ENCODE results near the gene ANKS3.

ANKS3 gene

GRCh38 chr16:4661661-4662060 lies 72.4 kb downstream of the ANKS3 start:
- Histone ChIP-seq H3K27ac (ENCODE audit: low read depth, low read length, severe bottlenecking) (no peak overlapping the region), H3K4me3 (ENCODE audit: extremely low read depth, insufficient read depth, low read length, poor library complexity, severe bottlenecking) (no peak overlapping the region), H3K4me1 (ENCODE audit: control insufficient read depth, insufficient read depth, low read length, poor library complexity, severe bottlenecking) (no peaks in the 10 kb centered on the region), H3K9me3 (ENCODE audit: control insufficient read depth, low read length) (no peaks in the 10 kb centered on the region), H3K36me3 (ENCODE audit: control insufficient read depth, insufficient read depth, low read length) (peaks cover 67% of the 10 kb centered on the region)
- 93% methylated on average over 9 to 11 of the region's 11 CpGs for WGBS, 2 experiments (ENCODE audit: insufficient coverage in 2 of 2)

- no peaks in the 10 kb centered on the region for H3K4me1 ChIP-seq (ENCODE audit: control insufficient read depth, insufficient read depth, low read length, poor library complexity, severe bottlenecking)
- peaks cover 64% of the 10 kb centered on the region for H3K36me3 ChIP-seq (ENCODE audit: control insufficient read depth, insufficient read depth, low read length)
- WGBS, 2 experiments (ENCODE audit: insufficient coverage in 2 of 2): 92 to 94% methylated on average over 17 to 18 of the region's 18 CpGs
- H3K4me3 ChIP-seq (ENCODE audit: extremely low read depth, insufficient read depth, low read length, poor library complexity, severe bottlenecking): no peak overlapping the region
- H3K27ac ChIP-seq (ENCODE audit: low read depth, low read length, severe bottlenecking): peak overlapping the region; percentile 29
- H3K9me3 ChIP-seq (ENCODE audit: control insufficient read depth, low read length): no peaks in the 10 kb centered on the region
Measured at GRCh38 chr16:4660454-4661007, 73.5 kb downstream of the ANKS3 start.

DNA sequence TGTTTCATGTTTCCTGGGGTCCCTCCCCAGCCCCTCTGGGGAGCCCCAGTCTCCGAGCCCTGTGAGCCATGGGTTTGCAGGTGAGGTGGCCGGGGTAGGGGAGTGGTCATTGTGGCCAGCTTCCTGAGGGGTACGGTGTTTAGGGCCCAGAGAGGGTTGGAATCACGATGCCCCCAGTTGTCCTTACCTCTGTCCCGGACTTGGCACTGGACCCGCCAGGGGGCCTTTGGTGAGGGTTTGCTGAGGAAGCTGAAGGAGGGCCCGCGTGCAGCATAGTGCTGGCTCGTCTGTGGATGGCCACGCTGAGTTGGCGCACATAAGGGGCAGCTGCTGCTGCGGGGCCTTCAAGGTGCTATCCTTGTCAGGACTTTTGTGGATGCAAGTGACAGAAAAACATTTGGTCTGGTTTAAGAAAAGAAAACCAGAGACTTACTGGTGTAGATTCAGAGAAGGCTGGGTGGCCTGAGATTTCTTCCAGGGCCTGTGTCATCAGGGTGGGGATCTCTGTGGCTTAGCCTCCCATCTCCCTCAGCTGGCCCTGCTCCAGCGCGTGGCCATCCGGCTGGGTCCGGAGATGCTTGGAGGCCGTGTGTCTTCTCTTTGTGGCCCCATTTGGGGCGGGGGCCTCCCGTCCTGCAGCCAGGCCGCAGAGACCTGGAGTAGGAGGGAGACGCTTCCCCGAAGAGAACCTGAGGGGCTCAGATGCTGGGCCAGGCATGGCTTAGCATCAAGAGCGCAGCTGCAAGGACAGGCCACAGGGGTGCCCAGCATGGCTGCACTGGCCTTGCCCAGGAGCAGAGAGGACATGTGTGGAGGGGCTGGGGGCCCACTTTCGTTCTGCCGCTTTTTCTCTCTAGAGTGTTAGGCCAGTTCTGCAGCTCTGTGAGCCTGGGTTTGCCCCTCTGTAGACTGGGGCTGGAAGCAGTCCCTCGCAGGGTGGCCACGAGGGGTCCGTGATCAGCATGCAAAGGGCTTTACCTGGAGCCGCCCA lies 74.4 kb downstream of the ANKS3 start:
- Histone ChIP-seq H3K36me3 (ENCODE audit: control insufficient read depth, insufficient read depth, low read length) (peaks cover 64% of the 10 kb centered on the region), H3K4me1 (ENCODE audit: control insufficient read depth, insufficient read depth, low read length, poor library complexity, severe bottlenecking) (no peaks in the 10 kb centered on the region), H3K27ac (ENCODE audit: low read depth, low read length, severe bottlenecking) (peak overlapping the region; percentile 29), H3K9me3 (ENCODE audit: control insufficient read depth, low read length) (no peaks in the 10 kb centered on the region), H3K4me3 (ENCODE audit: extremely low read depth, insufficient read depth, low read length, poor library complexity, severe bottlenecking) (no peak overlapping the region)
- 95 to 96% methylated on average over 25 to 28 of the region's 29 CpGs for WGBS, 2 experiments (ENCODE audit: insufficient coverage in 2 of 2)

- Histone ChIP-seq H3K27ac (ENCODE audit: low read depth, low read length, severe bottlenecking) (peak overlapping the region; percentile 23), H3K9me3 (ENCODE audit: control insufficient read depth, low read length) (no peaks in the 10 kb centered on the region), H3K4me1 (ENCODE audit: control insufficient read depth, insufficient read depth, low read length, poor library complexity, severe bottlenecking) (no peaks in the 10 kb centered on the region), H3K36me3 (ENCODE audit: control insufficient read depth, insufficient read depth, low read length) (peaks cover 71% of the 10 kb centered on the region), H3K4me3 (ENCODE audit: extremely low read depth, insufficient read depth, low read length, poor library complexity, severe bottlenecking) (no peak overlapping the region)
- 96 to 98% methylated on average over 19 to 21 of the region's 25 CpGs for WGBS, 2 experiments (ENCODE audit: insufficient coverage in 2 of 2)
Measured at GRCh38 chr16:4656695-4657686, 77.1 kb downstream of the ANKS3 start.

- Histone ChIP-seq H3K27ac (ENCODE audit: low read depth, low read length, severe bottlenecking) (no peak overlapping the region), H3K4me3 (ENCODE audit: extremely low read depth, insufficient read depth, low read length, poor library complexity, severe bottlenecking) (no peak overlapping the region), H3K9me3 (ENCODE audit: control insufficient read depth, low read length) (no peaks in the 10 kb centered on the region), H3K4me1 (ENCODE audit: control insufficient read depth, insufficient read depth, low read length, poor library complexity, severe bottlenecking) (no peaks in the 10 kb centered on the region), H3K36me3 (ENCODE audit: control insufficient read depth, insufficient read depth, low read length) (peaks cover 79% of the 10 kb centered on the region)
- 95% methylated on average over 10 to 11 of the region's 12 CpGs for WGBS, 2 experiments (ENCODE audit: insufficient coverage in 2 of 2)
Measured at GRCh38 chr16:4656221-4656620, 77.8 kb downstream of the ANKS3 start.

- H3K4me3 ChIP-seq (ENCODE audit: extremely low read depth, insufficient read depth, low read length, poor library complexity, severe bottlenecking): no peak overlapping the region
- no peaks in the 10 kb centered on the region for H3K9me3 ChIP-seq (ENCODE audit: control insufficient read depth, low read length)
- H3K27ac ChIP-seq (ENCODE audit: low read depth, low read length, severe bottlenecking): no peak overlapping the region
- no peaks in the 10 kb centered on the region for H3K4me1 ChIP-seq (ENCODE audit: control insufficient read depth, insufficient read depth, low read length, poor library complexity, severe bottlenecking)
- peaks cover 83% of the 10 kb centered on the region for H3K36me3 ChIP-seq (ENCODE audit: control insufficient read depth, insufficient read depth, low read length)
- WGBS, 2 experiments (ENCODE audit: insufficient coverage in 2 of 2): 93 to 96% methylated on average over 6 of the region's 6 CpGs
Measured at GRCh38 chr16:4655801-4656200, 78.3 kb downstream of the ANKS3 start.

DNA sequence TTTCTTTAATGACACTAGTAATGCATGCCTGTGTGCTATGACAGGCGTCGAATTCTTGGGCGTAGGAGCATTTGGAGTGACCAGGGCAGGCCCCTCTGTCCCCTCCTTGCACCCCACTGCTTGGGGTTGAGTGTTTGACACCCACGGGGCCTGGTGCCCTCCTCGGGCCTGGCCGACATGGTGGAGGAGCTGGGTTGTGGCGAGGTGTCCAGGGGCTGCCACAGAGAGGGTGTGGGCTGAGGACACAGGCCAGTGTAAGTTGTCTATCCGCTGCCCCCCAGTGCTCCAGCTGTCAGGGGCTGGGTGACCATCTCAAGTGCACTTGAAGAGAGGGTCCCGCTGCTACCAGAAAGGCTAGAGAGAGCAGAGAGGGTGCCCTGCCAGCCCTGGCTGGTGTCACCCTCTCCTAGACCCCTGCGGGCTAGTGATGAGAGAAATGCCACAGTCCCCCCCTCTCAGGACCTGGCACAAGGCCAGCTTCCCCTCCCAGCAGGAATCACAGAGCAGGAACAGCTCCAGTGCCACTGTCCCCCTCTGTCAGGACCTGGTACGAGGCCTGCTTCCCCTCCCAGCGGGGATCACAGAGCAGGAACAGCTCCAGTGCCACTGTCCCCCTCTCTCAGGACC lies 79.0 kb downstream of the ANKS3 start:
- WGBS, 2 experiments (ENCODE audit: insufficient coverage in 2 of 2): 97 to 100% methylated on average over 11 of the region's 12 CpGs

GRCh38 chr16:4654011-4654963 lies 79.8 kb downstream of the ANKS3 start:
- Histone ChIP-seq H3K9me3 (ENCODE audit: control insufficient read depth, low read length) (no peaks in the 10 kb centered on the region), H3K4me1 (ENCODE audit: control insufficient read depth, insufficient read depth, low read length, poor library complexity, severe bottlenecking) (no peaks in the 10 kb centered on the region), H3K27ac (ENCODE audit: low read depth, low read length, severe bottlenecking) (no peak overlapping the region), H3K4me3 (ENCODE audit: extremely low read depth, insufficient read depth, low read length, poor library complexity, severe bottlenecking) (no peak overlapping the region), H3K36me3 (ENCODE audit: control insufficient read depth, insufficient read depth, low read length) (peaks cover 87% of the 10 kb centered on the region)
- 94% methylated on average over 9 to 12 of the region's 16 CpGs for WGBS, 2 experiments (ENCODE audit: insufficient coverage in 2 of 2)

More for the DNA sequence above, 79.0 kb downstream of the ANKS3 start:
- H3K4me3 ChIP-seq (ENCODE audit: extremely low read depth, insufficient read depth, low read length, poor library complexity, severe bottlenecking): no peak overlapping the region
- H3K4me1 ChIP-seq (ENCODE audit: control insufficient read depth, insufficient read depth, low read length, poor library complexity, severe bottlenecking): no peaks in the 10 kb centered on the region
- no peak overlapping the region for H3K27ac ChIP-seq (ENCODE audit: low read depth, low read length, severe bottlenecking)
- H3K9me3 ChIP-seq (ENCODE audit: control insufficient read depth, low read length): no peaks in the 10 kb centered on the region
- H3K36me3 ChIP-seq (ENCODE audit: control insufficient read depth, insufficient read depth, low read length): peaks cover 83% of the 10 kb centered on the region

- Histone ChIP-seq H3K4me1 (ENCODE audit: control insufficient read depth, insufficient read depth, low read length, poor library complexity, severe bottlenecking) (no peaks in the 10 kb centered on the region), H3K27ac (ENCODE audit: low read depth, low read length, severe bottlenecking) (no peak overlapping the region), H3K36me3 (ENCODE audit: control insufficient read depth, insufficient read depth, low read length) (peaks cover 82% of the 10 kb centered on the region), H3K9me3 (ENCODE audit: control insufficient read depth, low read length) (no peaks in the 10 kb centered on the region), H3K4me3 (ENCODE audit: extremely low read depth, insufficient read depth, low read length, poor library complexity, severe bottlenecking) (no peak overlapping the region)
- 97 to 98% methylated on average over 21 to 25 of the region's 25 CpGs for WGBS, 2 experiments (ENCODE audit: insufficient coverage in 2 of 2)
Measured at GRCh38 chr16:4652561-4652960, 81.5 kb downstream of the ANKS3 start.
